ENCODE measurements around the gene CLTCL1. TPM values are rescaled to one million over a fixed set of nuclear protein-coding genes. Genes with fewer than 3 reads are reported as not detected.

CLTCL1 gene
- total RNA-seq, 2 donors from 2014 or later: 19.1 to 29.7 TPM

GRCh38 chr22:19132693-19133400, 158.7 kb downstream of the CLTCL1 start:
- Histone ChIP-seq H3K9me3 (no peaks in the 10 kb centered on the region), H3K4me1 (no peaks in the 10 kb centered on the region), H3K4me3 (no peak overlapping the region), H3K27ac (no peak overlapping the region), H3K36me3 (peaks cover 45% of the 10 kb centered on the region), H3K27me3 (no peaks in the 10 kb centered on the region)
- DNase-seq (ENCODE audit: low spot score): no peak
- TF ChIP-seq CTCF (IDR thresholded peaks at IDR 0.05): no peak

GRCh38 chr22:19132153-19132552, 159.4 kb downstream of the CLTCL1 start:
- peaks cover 38% of the 10 kb centered on the region for H3K36me3 ChIP-seq
- H3K27ac ChIP-seq: no peak overlapping the region
- no peak overlapping the region for H3K4me3 ChIP-seq
- no peak for TF ChIP-seq CTCF (IDR thresholded peaks at IDR 0.05)
- no peak for DNase-seq (ENCODE audit: low spot score)
- no peaks in the 10 kb centered on the region for H3K4me1 ChIP-seq
- no peaks in the 10 kb centered on the region for H3K9me3 ChIP-seq
- no peaks in the 10 kb centered on the region for H3K27me3 ChIP-seq

GRCh38 chr22:19131685-19132015, 159.9 kb downstream of the CLTCL1 start:
- Histone ChIP-seq H3K9me3 (no peaks in the 10 kb centered on the region), H3K4me3 (no peak overlapping the region), H3K27me3 (no peaks in the 10 kb centered on the region), H3K27ac (no peak overlapping the region), H3K4me1 (no peaks in the 10 kb centered on the region), H3K36me3 (peaks cover 33% of the 10 kb centered on the region)
- TF ChIP-seq CTCF (IDR thresholded peaks at IDR 0.05): no peak
- DNase-seq (ENCODE audit: low spot score): no peak

- no peak for DNase-seq (ENCODE audit: low spot score)
- H3K4me3 ChIP-seq: no peak within 1 kb of the TSS
- H3K27me3 ChIP-seq: no peaks in the 10 kb centered on the region
- H3K4me1 ChIP-seq: no peaks in the 10 kb centered on the region
- H3K36me3 ChIP-seq: peaks cover 30% of the 10 kb centered on the region
- no peak within 1 kb of the TSS for H3K27ac ChIP-seq
- no peaks in the 10 kb centered on the region for H3K9me3 ChIP-seq
- TF ChIP-seq CTCF (IDR thresholded peaks at IDR 0.05): no peak
Measured at GRCh38 chr22:19130959-19131684, 160.4 kb downstream of the CLTCL1 start, which contains the start of gene TSSK2. TSSK2 (plus strand) TSS chr22:19131308; CDS start chr22:19131400, 92 bp downstream.

- no peak for DNase-seq (ENCODE audit: low spot score)
- TF ChIP-seq CTCF (IDR thresholded peaks at IDR 0.05): no peak
- Histone ChIP-seq H3K4me1 (no peaks in the 10 kb centered on the region), H3K9me3 (no peaks in the 10 kb centered on the region), H3K27ac (no peak overlapping the region), H3K36me3 (peaks cover 18% of the 10 kb centered on the region), H3K4me3 (no peak overlapping the region), H3K27me3 (no peaks in the 10 kb centered on the region)
Measured at GRCh38 chr22:19129871-19130270, 161.6 kb downstream of the CLTCL1 start.

Other genes with a start within 250 kb of the CLTCL1 start
- 10 to 100 TPM; 32.8 to 48.1 TPM for gene DGCR2, start 169.3 kb downstream of the CLTCL1 start, total RNA-seq
- gene TSSK2, start 160.4 kb downstream of the CLTCL1 start, total RNA-seq: not detected
- gene ESS2, start 147.1 kb downstream of the CLTCL1 start, total RNA-seq: 10 to 100 TPM in 1 of 2 donors, 1 to 10 TPM in 1; 8.5 to 12.0 TPM
- gene GSC2, start 141.4 kb downstream of the CLTCL1 start, total RNA-seq: not detected
- 10 to 100 TPM; 12.7 to 27.6 TPM for gene SLC25A1, start 113.0 kb downstream of the CLTCL1 start, total RNA-seq
- 10 to 100 TPM in 1 of 2 donors, 1 to 10 TPM in 1; 9.8 to 15.7 TPM for gene HIRA, start 140.0 kb upstream of the CLTCL1 start, total RNA-seq
- gene MRPL40, start 140.8 kb upstream of the CLTCL1 start, total RNA-seq: 10 to 100 TPM; 31.9 to 40.9 TPM
- 10 to 100 TPM; 61.0 to 68.7 TPM for gene C22orf39, start 156.0 kb upstream of the CLTCL1 start, total RNA-seq
- 10 to 100 TPM; 22.7 to 33.8 TPM for gene UFD1, start 187.5 kb upstream of the CLTCL1 start, total RNA-seq
- 1 to 10 TPM in 1 of 2 donors, not detected in 1; 3.3 TPM for gene CDC45, start 188.2 kb upstream of the CLTCL1 start, total RNA-seq
- 10 to 100 TPM; 16.7 to 44.3 TPM for gene CLDN5, start 232.7 kb upstream of the CLTCL1 start, total RNA-seq